ENCODE results near the gene RGS7BP.

DNA sequence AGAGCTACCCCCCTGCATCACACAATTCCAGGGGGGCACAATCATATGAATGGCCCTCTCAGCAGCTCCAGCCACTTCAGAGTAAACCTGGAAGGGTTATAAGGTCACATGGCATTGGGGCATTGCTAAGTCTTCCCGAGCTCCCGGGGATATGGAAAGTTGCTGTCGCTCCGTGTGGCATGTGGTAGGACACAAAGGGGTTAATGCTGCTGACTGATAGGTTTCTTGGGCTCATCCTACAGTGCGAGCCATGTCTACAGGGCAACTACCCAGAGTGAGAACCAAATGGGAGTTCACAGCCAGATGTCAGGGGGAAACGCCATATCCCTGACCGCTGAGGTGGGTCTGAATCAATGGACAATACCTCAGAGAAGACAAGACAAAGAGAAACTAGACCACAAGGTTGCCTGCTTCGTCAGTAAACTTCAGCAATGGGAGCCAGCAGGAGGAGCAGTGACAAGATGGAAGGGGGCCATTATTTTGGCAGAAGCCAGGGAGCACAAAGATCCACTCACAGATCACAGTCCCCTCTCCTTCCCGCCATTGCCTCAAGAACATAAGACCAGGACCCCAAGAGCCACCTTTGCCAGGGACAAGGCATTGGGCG, 132.1 kb downstream of the RGS7BP start:
- TF ChIP-seq, protein P1, sequence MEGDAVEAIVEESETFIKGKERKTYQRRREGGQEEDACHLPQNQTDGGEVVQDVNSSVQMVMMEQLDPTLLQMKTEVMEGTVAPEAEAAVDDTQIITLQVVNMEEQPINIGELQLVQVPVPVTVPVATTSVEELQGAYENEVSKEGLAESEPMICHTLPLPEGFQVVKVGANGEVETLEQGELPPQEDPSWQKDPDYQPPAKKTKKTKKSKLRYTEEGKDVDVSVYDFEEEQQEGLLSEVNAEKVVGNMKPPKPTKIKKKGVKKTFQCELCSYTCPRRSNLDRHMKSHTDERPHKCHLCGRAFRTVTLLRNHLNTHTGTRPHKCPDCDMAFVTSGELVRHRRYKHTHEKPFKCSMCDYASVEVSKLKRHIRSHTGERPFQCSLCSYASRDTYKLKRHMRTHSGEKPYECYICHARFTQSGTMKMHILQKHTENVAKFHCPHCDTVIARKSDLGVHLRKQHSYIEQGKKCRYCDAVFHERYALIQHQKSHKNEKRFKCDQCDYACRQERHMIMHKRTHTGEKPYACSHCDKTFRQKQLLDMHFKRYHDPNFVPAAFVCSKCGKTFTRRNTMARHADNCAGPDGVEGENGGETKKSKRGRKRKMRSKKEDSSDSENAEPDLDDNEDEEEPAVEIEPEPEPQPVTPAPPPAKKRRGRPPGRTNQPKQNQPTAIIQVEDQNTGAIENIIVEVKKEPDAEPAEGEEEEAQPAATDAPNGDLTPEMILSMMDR (IDR thresholded peaks at IDR 0.05; ENCODE audit: insufficient read depth, low read length) = no peak
- no peak for TF ChIP-seq POLR2AphosphoS5 (IDR thresholded peaks at IDR 0.05; ENCODE audit: low read depth)
- no peak for TF ChIP-seq SPI1 (IDR thresholded peaks at IDR 0.05; ENCODE audit: borderline replicate concordance, low read depth)
- TF ChIP-seq GABPA (IDR thresholded peaks at IDR 0.05; ENCODE audit: low read depth) = no peak
